ENCODE measurements around the gene MYCBP2. TPM values are rescaled to one million over a fixed set of nuclear protein-coding genes. Genes with fewer than 3 reads are reported as not detected.

MYCBP2 gene
- total RNA-seq, 3 donors from 2014 or later = 179 to 282 (median 181) TPM

- Histone ChIP-seq H3K27me3 (no peaks in the 10 kb centered on the region), H3K9me3 (no peaks in the 10 kb centered on the region), H3K27ac (no peak overlapping the region), H3K4me3 (no peak overlapping the region), H3K36me3 (peaks cover 12% of the 10 kb centered on the region), H3K4me1 (no peaks in the 10 kb centered on the region)
- no peak for DNase-seq (ENCODE audit: low spot score in 2 of 2)
- no peak for TF ChIP-seq CTCF (IDR thresholded peaks at IDR 0.05)
- TF ChIP-seq POLR2A (IDR thresholded peaks at IDR 0.05) = no peak
- TF ChIP-seq POLR2AphosphoS5 (IDR thresholded peaks at IDR 0.05) = no peak
- intact Hi-C loops (cut with DNase I; ENCODE audit: low total_unique reads) = no loop called here
These were observed 202.5 kb downstream of the MYCBP2 start for GRCh38 chr13:77124423-77124822.

- no peaks in the 10 kb centered on the region for H3K9me3 ChIP-seq
- no peaks in the 10 kb centered on the region for H3K36me3 ChIP-seq
- H3K27me3 ChIP-seq = no peaks in the 10 kb centered on the region
- no peaks in the 10 kb centered on the region for H3K4me1 ChIP-seq
- H3K4me3 ChIP-seq = no peak overlapping the region
- TF ChIP-seq POLR2AphosphoS5 (IDR thresholded peaks at IDR 0.05) (no peak), POLR2A (IDR thresholded peaks at IDR 0.05) (no peak), CTCF (IDR thresholded peaks at IDR 0.05) (no peak)
- H3K27ac ChIP-seq = no peak overlapping the region
- intact Hi-C loops (cut with DNase I; ENCODE audit: low total_unique reads) = no loop called here
- DNase-seq (ENCODE audit: low spot score in 2 of 2) = no peak
These were observed 208.8 kb downstream of the MYCBP2 start for GRCh38 chr13:77118134-77118533.

GRCh38 chr13:77114271-77114670 is 212.6 kb downstream of the MYCBP2 start:
- intact Hi-C loops (cut with DNase I; ENCODE audit: low total_unique reads) = no loop called here
- H3K4me1 ChIP-seq = no peaks in the 10 kb centered on the region
- no peak overlapping the region for H3K4me3 ChIP-seq
- no peak overlapping the region for H3K27ac ChIP-seq
- TF ChIP-seq POLR2AphosphoS5 (IDR thresholded peaks at IDR 0.05) (no peak), CTCF (IDR thresholded peaks at IDR 0.05) (no peak), POLR2A (IDR thresholded peaks at IDR 0.05) (no peak)
- peaks cover 0 to 9% of the 10 kb centered on the region in 2 donors for H3K9me3 ChIP-seq
- DNase-seq (ENCODE audit: low spot score in 2 of 2) = no peak
- H3K27me3 ChIP-seq = no peaks in the 10 kb centered on the region
- no peaks in the 10 kb centered on the region for H3K36me3 ChIP-seq

- intact Hi-C loops (cut with DNase I; ENCODE audit: low total_unique reads) = no loop called here
- no peak for DNase-seq (ENCODE audit: low spot score in 2 of 2)
- H3K27ac ChIP-seq = no peak overlapping the region
These were observed 213.4 kb downstream of the MYCBP2 start for GRCh38 chr13:77113496-77113895.

GRCh38 chr13:77105051-77105450 is 221.8 kb downstream of the MYCBP2 start:
- Histone ChIP-seq H3K27ac (no peak overlapping the region), H3K4me1 (no peaks in the 10 kb centered on the region), H3K9me3 (peaks cover 0 to under 1% of the 10 kb centered on the region in 2 donors), H3K36me3 (no peaks in the 10 kb centered on the region), H3K27me3 (no peaks in the 10 kb centered on the region), H3K4me3 (no peak overlapping the region)
- intact Hi-C loops (cut with DNase I; ENCODE audit: low total_unique reads) = no loop called here
- TF ChIP-seq CTCF (IDR thresholded peaks at IDR 0.05) (no peak), POLR2A (IDR thresholded peaks at IDR 0.05) (no peak), POLR2AphosphoS5 (IDR thresholded peaks at IDR 0.05) (no peak)
- DNase-seq (ENCODE audit: low spot score in 2 of 2) = no peak

More at GRCh38 chr13:77113496-77113895, 213.4 kb downstream of the MYCBP2 start:
- TF ChIP-seq POLR2A (IDR thresholded peaks at IDR 0.05) = no peak
- TF ChIP-seq CTCF (IDR thresholded peaks at IDR 0.05) = no peak
- TF ChIP-seq POLR2AphosphoS5 (IDR thresholded peaks at IDR 0.05) = no peak
- Histone ChIP-seq H3K9me3 (peaks cover 0 to 9% of the 10 kb centered on the region in 2 donors), H3K4me3 (no peak overlapping the region), H3K4me1 (no peaks in the 10 kb centered on the region), H3K27me3 (no peaks in the 10 kb centered on the region), H3K36me3 (no peaks in the 10 kb centered on the region)
